NCI-H146 (cell line): ENCODE data around the gene CRKL.
"Not testable (repeated sequence)": the region's sequence is repeated elsewhere in the genome, so short reads cannot be mapped to it uniquely, and the experiment has no call there.

Source experiments
- DNase-seq: peaks from one replicate; lab custom pipeline; 2025; lab: John Stamatoyannopoulos, UW

Gene CRKL

GRCh38 chr22:20935049-20935448 is 17.8 kb downstream of the CRKL start:
- not testable (repeated sequence) for DNase-seq

- not testable (repeated sequence) for DNase-seq
Measured at GRCh38 chr22:20935780-20936539, 18.8 kb downstream of the CRKL start.

- DNase-seq, result no peak
Measured at GRCh38 chr22:20937031-20937793, 20.0 kb downstream of the CRKL start.

- no peak for DNase-seq
Measured at GRCh38 chr22:20937794-20938671, 20.8 kb downstream of the CRKL start.

- not testable (repeated sequence) for DNase-seq
Measured at GRCh38 chr22:20939457-20940185, 22.4 kb downstream of the CRKL start.

GRCh38 chr22:20940186-20940651 is 23.0 kb downstream of the CRKL start:
- no peak for DNase-seq

GRCh38 chr22:20940904-20941385 is 23.7 kb downstream of the CRKL start:
- DNase-seq, result no peak

- not testable (repeated sequence) for DNase-seq
Measured at GRCh38 chr22:20942203-20942902, 25.1 kb downstream of the CRKL start.

- no peak for DNase-seq
Measured at GRCh38 chr22:20943104-20943933, 26.1 kb downstream of the CRKL start.

- DNase-seq, result no peak
Measured at GRCh38 chr22:20944042-20944441, 26.8 kb downstream of the CRKL start.

- DNase-seq, result no peak
Measured at GRCh38 chr22:20945578-20945934, 28.3 kb downstream of the CRKL start.

GRCh38 chr22:20946080-20946986 is 29.1 kb downstream of the CRKL start:
- DNase-seq, result no peak

- no peak for DNase-seq
Measured at GRCh38 chr22:20946991-20947390, 29.8 kb downstream of the CRKL start.

- no peak for DNase-seq
Measured at GRCh38 chr22:20948450-20948849, 31.2 kb downstream of the CRKL start.

GRCh38 chr22:20948989-20949388 is 31.8 kb downstream of the CRKL start:
- no peak for DNase-seq

GRCh38 chr22:20949698-20950183 is 32.5 kb downstream of the CRKL start:
- no peak for DNase-seq

GRCh38 chr22:20951151-20951931 is 34.1 kb downstream of the CRKL start:
- DNase-seq, result no peak

- no peak for DNase-seq
Measured at GRCh38 chr22:20951932-20952380, 34.7 kb downstream of the CRKL start.
